ENCODE results near the gene MIDN.

GRCh38 chr19:1231729-1232637, 16.4 kb upstream of the MIDN start:
- TF ChIP-seq, protein P1, sequence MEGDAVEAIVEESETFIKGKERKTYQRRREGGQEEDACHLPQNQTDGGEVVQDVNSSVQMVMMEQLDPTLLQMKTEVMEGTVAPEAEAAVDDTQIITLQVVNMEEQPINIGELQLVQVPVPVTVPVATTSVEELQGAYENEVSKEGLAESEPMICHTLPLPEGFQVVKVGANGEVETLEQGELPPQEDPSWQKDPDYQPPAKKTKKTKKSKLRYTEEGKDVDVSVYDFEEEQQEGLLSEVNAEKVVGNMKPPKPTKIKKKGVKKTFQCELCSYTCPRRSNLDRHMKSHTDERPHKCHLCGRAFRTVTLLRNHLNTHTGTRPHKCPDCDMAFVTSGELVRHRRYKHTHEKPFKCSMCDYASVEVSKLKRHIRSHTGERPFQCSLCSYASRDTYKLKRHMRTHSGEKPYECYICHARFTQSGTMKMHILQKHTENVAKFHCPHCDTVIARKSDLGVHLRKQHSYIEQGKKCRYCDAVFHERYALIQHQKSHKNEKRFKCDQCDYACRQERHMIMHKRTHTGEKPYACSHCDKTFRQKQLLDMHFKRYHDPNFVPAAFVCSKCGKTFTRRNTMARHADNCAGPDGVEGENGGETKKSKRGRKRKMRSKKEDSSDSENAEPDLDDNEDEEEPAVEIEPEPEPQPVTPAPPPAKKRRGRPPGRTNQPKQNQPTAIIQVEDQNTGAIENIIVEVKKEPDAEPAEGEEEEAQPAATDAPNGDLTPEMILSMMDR (IDR thresholded peaks at IDR 0.05), result no peak
- TF ChIP-seq POLR2AphosphoS5 (IDR thresholded peaks at IDR 0.05), result no peak
